Measurements from ENCODE around the gene FZD4. TPM values are rescaled to one million over a fixed set of nuclear protein-coding genes. Genes with fewer than 3 reads are reported as not detected.

Gene FZD4
- total RNA-seq, 2 experiments from 2014 or later = not detected

- TF ChIP-seq, protein P1, sequence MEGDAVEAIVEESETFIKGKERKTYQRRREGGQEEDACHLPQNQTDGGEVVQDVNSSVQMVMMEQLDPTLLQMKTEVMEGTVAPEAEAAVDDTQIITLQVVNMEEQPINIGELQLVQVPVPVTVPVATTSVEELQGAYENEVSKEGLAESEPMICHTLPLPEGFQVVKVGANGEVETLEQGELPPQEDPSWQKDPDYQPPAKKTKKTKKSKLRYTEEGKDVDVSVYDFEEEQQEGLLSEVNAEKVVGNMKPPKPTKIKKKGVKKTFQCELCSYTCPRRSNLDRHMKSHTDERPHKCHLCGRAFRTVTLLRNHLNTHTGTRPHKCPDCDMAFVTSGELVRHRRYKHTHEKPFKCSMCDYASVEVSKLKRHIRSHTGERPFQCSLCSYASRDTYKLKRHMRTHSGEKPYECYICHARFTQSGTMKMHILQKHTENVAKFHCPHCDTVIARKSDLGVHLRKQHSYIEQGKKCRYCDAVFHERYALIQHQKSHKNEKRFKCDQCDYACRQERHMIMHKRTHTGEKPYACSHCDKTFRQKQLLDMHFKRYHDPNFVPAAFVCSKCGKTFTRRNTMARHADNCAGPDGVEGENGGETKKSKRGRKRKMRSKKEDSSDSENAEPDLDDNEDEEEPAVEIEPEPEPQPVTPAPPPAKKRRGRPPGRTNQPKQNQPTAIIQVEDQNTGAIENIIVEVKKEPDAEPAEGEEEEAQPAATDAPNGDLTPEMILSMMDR (IDR thresholded peaks at IDR 0.05) = no peak
- no peak for ATAC-seq (ENCODE audit: poor library complexity)
- intact Hi-C loops (cut with DNase I, micrococcal nuclease) = no loop called here
Observed at GRCh38 chr11:86984701-86985100, 29.5 kb upstream of the FZD4 start.

DNA sequence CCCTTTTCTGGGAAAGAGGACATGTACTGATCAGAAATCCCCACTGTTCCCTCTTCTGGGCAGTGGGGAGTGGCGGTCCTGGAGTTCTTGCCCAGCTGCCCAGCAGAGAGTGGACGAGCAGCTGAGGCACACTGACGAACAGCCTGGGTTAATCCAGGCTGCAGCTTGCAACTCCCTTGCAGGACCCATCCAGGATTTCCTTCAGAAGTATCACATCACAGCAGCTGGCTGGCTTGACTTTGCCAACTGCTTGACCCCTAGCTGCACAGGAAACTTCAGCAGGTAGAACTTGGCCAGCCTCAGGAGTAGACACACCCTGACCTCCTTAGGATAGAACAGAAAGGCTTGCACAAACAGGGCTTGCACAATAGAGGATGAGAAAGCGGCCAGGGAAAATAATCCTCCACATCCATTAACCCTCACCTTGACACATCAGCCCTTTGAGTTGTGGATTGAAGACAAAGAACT lies 27.9 kb upstream of the FZD4 start:
- H3K36me3 ChIP-seq (ENCODE audit: insufficient read depth, low read length) = no peaks in the 10 kb centered on the region
- Mint-ChIP-seq H3K4me1 (ENCODE audit: low read depth) (no peaks in the 10 kb centered on the region), H3K27ac (no peak overlapping the region), H3K4me3 (no peak overlapping the region), H3K36me3 (ENCODE audit: low read depth) (no peaks in the 10 kb centered on the region), H3K9me3 (no peaks in the 10 kb centered on the region), H3K27me3 (peaks cover 6% of the 10 kb centered on the region)
- no peaks in the 10 kb centered on the region for H3K9me3 ChIP-seq (ENCODE audit: control insufficient read depth in 1 of 2, insufficient read depth in 1 of 2, low read length in 2 of 2)
- CTCF ChIA-PET = no interaction called here
- no peak for DNase-seq
- no peak overlapping the region for H3K4me3 ChIP-seq (ENCODE audit: low read length)
- H3K27ac ChIP-seq (ENCODE audit: low read depth in 1 of 2, low read length in 2 of 2) = no peak overlapping the region
- intact Hi-C loops (cut with DNase I, micrococcal nuclease) = no loop called here
- H3K27me3 ChIP-seq (ENCODE audit: control insufficient read depth in 1 of 2, insufficient read depth in 2 of 2, low read length in 2 of 2) = peaks cover 3% of the 10 kb centered on the region in 2 experiments
- no peaks in the 10 kb centered on the region for H3K4me1 ChIP-seq (ENCODE audit: insufficient read depth, low read length)
- ATAC-seq (ENCODE audit: poor library complexity) = no peak
- TF ChIP-seq, protein P1 (IDR thresholded peaks at IDR 0.05) = no peak
- POLR2A ChIA-PET = no interaction called here

More at GRCh38 chr11:86984701-86985100, 29.5 kb upstream of the FZD4 start:
- H3K4me1 ChIP-seq (ENCODE audit: insufficient read depth, low read length) = no peaks in the 10 kb centered on the region
- ChIA-PET CTCF (no interaction called here), POLR2A (interaction anchor here (0.5 kb wide), 1 partner anchor 121 kb away, joined by 4 read pairs; no protein-coding TSS in a partner anchor)
- Mint-ChIP-seq H3K9me3 (no peaks in the 10 kb centered on the region), H3K27ac (no peak overlapping the region), H3K27me3 (peaks cover 10% of the 10 kb centered on the region), H3K36me3 (ENCODE audit: low read depth) (no peaks in the 10 kb centered on the region), H3K4me3 (no peak overlapping the region), H3K4me1 (ENCODE audit: low read depth) (no peaks in the 10 kb centered on the region)
- H3K27ac ChIP-seq (ENCODE audit: low read depth in 1 of 2, low read length in 2 of 2) = no peak overlapping the region
- H3K27me3 ChIP-seq (ENCODE audit: control insufficient read depth in 1 of 2, insufficient read depth in 2 of 2, low read length in 2 of 2) = peaks cover 3% of the 10 kb centered on the region in 2 experiments
- no peaks in the 10 kb centered on the region for H3K36me3 ChIP-seq (ENCODE audit: insufficient read depth, low read length)
- no peak for DNase-seq
- H3K9me3 ChIP-seq (ENCODE audit: control insufficient read depth in 1 of 2, insufficient read depth in 1 of 2, low read length in 2 of 2) = no peaks in the 10 kb centered on the region
- H3K4me3 ChIP-seq (ENCODE audit: low read length) = no peak overlapping the region

- no peaks in the 10 kb centered on the region for H3K9me3 Mint-ChIP-seq
- no peak overlapping the region for H3K4me3 Mint-ChIP-seq
- ChIA-PET POLR2A (no interaction called here), CTCF (no interaction called here)
- peaks cover 0 to 3% of the 10 kb centered on the region in 2 experiments for H3K27me3 ChIP-seq (ENCODE audit: control insufficient read depth in 1 of 2, insufficient read depth in 2 of 2, low read length in 2 of 2)
- H3K9me3 ChIP-seq (ENCODE audit: control insufficient read depth in 1 of 2, insufficient read depth in 1 of 2, low read length in 2 of 2) = no peaks in the 10 kb centered on the region
- H3K27ac Mint-ChIP-seq = no peak overlapping the region
- H3K4me1 Mint-ChIP-seq (ENCODE audit: low read depth) = no peaks in the 10 kb centered on the region
- TF ChIP-seq, protein P1 (IDR thresholded peaks at IDR 0.05) = no peak
- intact Hi-C loops (cut with DNase I, micrococcal nuclease) = no loop called here
- no peak overlapping the region for H3K27ac ChIP-seq (ENCODE audit: low read depth in 1 of 2, low read length in 2 of 2)
- DNase-seq (no peak), ATAC-seq (ENCODE audit: poor library complexity) (no peak)
- no peaks in the 10 kb centered on the region for H3K36me3 Mint-ChIP-seq (ENCODE audit: low read depth)
- H3K27me3 Mint-ChIP-seq = peaks cover 6% of the 10 kb centered on the region
- H3K4me1 ChIP-seq (ENCODE audit: insufficient read depth, low read length) = no peaks in the 10 kb centered on the region
- no peaks in the 10 kb centered on the region for H3K36me3 ChIP-seq (ENCODE audit: insufficient read depth, low read length)
- H3K4me3 ChIP-seq (ENCODE audit: low read length) = no peak overlapping the region
Observed at GRCh38 chr11:86981777-86982540, 26.8 kb upstream of the FZD4 start.

Measured in CD4-positive, alpha-beta T cell (primary cell).